ENCODE data around the gene HIVEP2.

GRCh38 chr6:142839686-142840040 lies 105.3 kb downstream of the HIVEP2 start:
- TF ChIP-seq CTCF (IDR thresholded peaks at IDR 0.05) (no peak), POLR2AphosphoS5 (IDR thresholded peaks at IDR 0.05; ENCODE audit: low read depth, low read length) (no peak), TCF7L2 (IDR thresholded peaks at IDR 0.05; ENCODE audit: low read depth, low read length) (no peak)

All from Panc1 (cell line).